IMR-90 (cell line): ENCODE data around the gene STK25. TPM values are rescaled to one million over a fixed set of nuclear protein-coding genes. Genes with fewer than 3 reads are reported as not detected.

Experiments
- ATAC-seq: fragments of 200-7000 bp; cut with Tn5 transposase; 2 replicates; pipeline ENCODE4 v1.9.1; 2020; ENCODE audit warnings: low read depth, mild to moderate bottlenecking, moderate library complexity
- BruUV-seq: library from RNA; stranded (reverse); fragments of 400-500 nt; replicated peaks from 2 replicates; lab custom pipeline; 2021; lab: Mats Ljungman, UMichigan
- CTCF ChIA-PET: fragments of 300-600 bp; formaldehyde crosslinking; extraction: SDS; loops from one replicate; lab custom pipeline; 2021; ENCODE audit warnings: antibody characterized with exemption; lab: Yijun Ruan, JAX
- POLR2A ChIA-PET: fragments of 300-600 bp; sonication (Branson Sonifier 250); formaldehyde crosslinking; loops from one replicate; lab custom pipeline; 2022; ENCODE audit warnings: antibody characterized with exemption; ENCODE audit not compliant: unreplicated experiment; lab: Charles Lee
- DNase-seq: peaks from one replicate; pipeline ENCODE4 v3.0.0; 2013
- H2AFZ ChIP-seq: replicated peaks from 2 replicates; pipeline ENCODE3; 2013; ENCODE audit warnings: low read length, mild to moderate bottlenecking; ENCODE audit not compliant: poor library complexity
- H2AK5ac ChIP-seq: 2 replicates; pipeline ENCODE4 v1.6.1; 2013; ENCODE audit warnings: low read depth, low read length, inconsistent platforms
- H2AK9ac ChIP-seq: replicated peaks from 2 replicates; pipeline ENCODE3; 2013; ENCODE audit warnings: mild to moderate bottlenecking, low read depth, low read length, moderate library complexity; ENCODE audit not compliant: poor library complexity
- H2BK120ac ChIP-seq: 2 replicates; pipeline ENCODE4 v1.6.1; 2013; ENCODE audit warnings: low read depth, low read length, inconsistent platforms
- H2BK15ac ChIP-seq: 3 replicates; pipeline ENCODE4 v1.6.1; 2013; ENCODE audit warnings: low read depth, low read length, inconsistent platforms
- H2BK20ac ChIP-seq: 2 replicates; pipeline ENCODE4 v1.6.1; 2013; ENCODE audit warnings: low read depth, mild to moderate bottlenecking, inconsistent platforms, low read length, moderate library complexity
- H2BK5ac ChIP-seq: 2 replicates; pipeline ENCODE4 v1.6.1; 2013; ENCODE audit warnings: mild to moderate bottlenecking, low read depth, low read length, inconsistent platforms; ENCODE audit not compliant: poor library complexity, severe bottlenecking
- H3K14ac ChIP-seq: replicated peaks from 2 replicates; pipeline ENCODE4 v1.6.1; 2013; ENCODE audit warnings: low read depth, low read length, inconsistent platforms
- H3K18ac ChIP-seq: 2 replicates; pipeline ENCODE4 v1.6.1; 2013; ENCODE audit warnings: low read depth, low read length, control low read depth
- H3K23ac ChIP-seq: 2 replicates; pipeline ENCODE4 v1.6.1; 2013; ENCODE audit warnings: low read depth, low read length, inconsistent platforms
- H3K27ac ChIP-seq: 2 replicates; pipeline ENCODE4 v1.5.1; 2013; ENCODE audit warnings: mild to moderate bottlenecking, control low read depth, low read length; ENCODE audit not compliant: insufficient read depth
- H3K27me3 ChIP-seq: 2 replicates; pipeline ENCODE4 v1.6.1; 2013; ENCODE audit warnings: low read length; ENCODE audit not compliant: control insufficient read depth, insufficient read depth
- H3K36me3 ChIP-seq: 2 replicates; pipeline ENCODE4 v1.6.1; 2013; ENCODE audit warnings: low read length, mixed read lengths; ENCODE audit not compliant: control insufficient read depth, insufficient read depth
- H3K4ac ChIP-seq: 2 replicates; pipeline ENCODE4 v1.6.1; 2013; ENCODE audit warnings: low read depth, low read length, inconsistent platforms
- H3K4me1 ChIP-seq: 2 replicates; pipeline ENCODE4 v1.6.1; 2013; ENCODE audit warnings: low read length, mixed read lengths; ENCODE audit not compliant: control insufficient read depth, insufficient read depth
- H3K4me2 ChIP-seq: 2 replicates; pipeline ENCODE4 v1.6.1; 2013; ENCODE audit warnings: low read depth, mild to moderate bottlenecking, control low read depth, low read length, moderate library complexity
- H3K4me3 ChIP-seq: 2 replicates; pipeline ENCODE4 v1.5.1; 2013; ENCODE audit warnings: low read depth, mild to moderate bottlenecking, control low read depth, low read length, moderate library complexity; ENCODE audit not compliant: insufficient read depth
- H3K56ac ChIP-seq: 2 replicates; pipeline ENCODE4 v1.6.1; 2013; ENCODE audit warnings: low read length, inconsistent platforms; ENCODE audit not compliant: insufficient read depth; ENCODE audit errors: extremely low read depth
- H3K79me1 ChIP-seq, 2 experiments: 2 replicates each; pipeline ENCODE4 v1.6.1; 2013; ENCODE audit warnings: low read length in 2 of 2, inconsistent platforms in 1 of 2, low read depth in 1 of 2
- H3K9ac ChIP-seq: 2 replicates; pipeline ENCODE4 v1.6.1; 2013; ENCODE audit warnings: low read depth, low read length, control low read depth
- H3K9me1 ChIP-seq: 2 replicates; pipeline ENCODE4 v1.6.1; 2013; ENCODE audit warnings: low read length, inconsistent platforms; ENCODE audit not compliant: insufficient read depth
- H3K9me3 ChIP-seq: 2 replicates; pipeline ENCODE4 v1.6.1; 2013; ENCODE audit warnings: low read length; ENCODE audit not compliant: control insufficient read depth, insufficient read depth
- H4K20me1 ChIP-seq: 2 replicates; pipeline ENCODE4 v1.6.1; 2013; ENCODE audit warnings: low read length, inconsistent platforms; ENCODE audit not compliant: insufficient read depth
- H4K5ac ChIP-seq: 2 replicates; pipeline ENCODE4 v1.6.1; 2013; ENCODE audit warnings: mild to moderate bottlenecking, low read depth, low read length, control low read depth
- H4K8ac ChIP-seq, 2 experiments: 2 replicates each; pipeline ENCODE4 v1.6.1; 2013; ENCODE audit warnings: low read depth in 2 of 2, low read length in 2 of 2, control low read depth in 1 of 2, inconsistent platforms in 1 of 2
- H4K91ac ChIP-seq: 2 replicates; pipeline ENCODE4 v1.6.1; 2013; ENCODE audit warnings: low read depth, low read length, inconsistent platforms; ENCODE audit not compliant: insufficient read depth
- CTCF ChIP-seq: conservative IDR thresholded peaks from 2 replicates; pipeline ENCODE4 v1.5.1; 2012; ENCODE audit warnings: mild to moderate bottlenecking, low read depth, low read length, improper control_type of control experiment
- MAFK ChIP-seq: IDR thresholded peaks from 2 replicates; pipeline ENCODE4 v1.6.1; 2012; ENCODE audit warnings: low read depth, low read length, improper control_type of control experiment
- NFE2L2 ChIP-seq: fragments of 150-350 bp; IDR thresholded peaks from 2 replicates; pipeline ENCODE4 v1.6.1; 2016; ENCODE audit warnings: low read depth, mild to moderate bottlenecking, low read length
- RAD21 ChIP-seq: IDR thresholded peaks from 2 replicates; pipeline ENCODE4 v1.6.1; 2012; ENCODE audit warnings: low read length, improper control_type of control experiment
- SMC3 ChIP-seq: fragments of 150-350 bp; IDR thresholded peaks from 2 replicates; pipeline ENCODE4 v1.6.1; 2016; ENCODE audit warnings: low read depth, mild to moderate bottlenecking, antibody characterized with exemption, low read length, moderate library complexity
- WGBS, 2 experiments: methylation state at CpG; one replicate each; pipeline versions ENCODE4 v1.1.5 to v1.1.7; 2013; ENCODE audit warnings: missing lambda C conversion rate in 2 of 2; ENCODE audit not compliant: insufficient read length in 1 of 2; ENCODE audit errors: extremely low coverage in 2 of 2; 5-methylcytosine and 5-hydroxymethylcytosine counted together
- dilution Hi-C: fragments of 300-500 bp; cut with HindIII; formaldehyde crosslinking; loops from one replicate; pipeline ENCODE4 v1.14.3; 2018; ENCODE audit warnings: low sequenced_read_pairs; ENCODE audit not compliant: unreplicated experiment
- in situ Hi-C: fragments of 300-500 bp; cut with MboI; formaldehyde crosslinking; loops from 3 replicates; pipeline ENCODE4 v1.14.3; 2019; ENCODE audit warnings: low sequenced_read_pairs, inconsistent platforms, mixed read lengths
- intact Hi-C: fragments of 100-400 bp; cut with micrococcal nuclease; formaldehyde crosslinking; loops from 2 replicates; pipeline ENCODE4 v1.10.0; 2022
- polyA plus RNA-seq, 3 experiments: library from polyadenylated mRNA; depleted of rRNA; stranded (reverse); fragments of >200 nt; gene quantifications; 2 replicates each; pipeline ENCODE4 v1.2.3, GENCODE V29; 2012; ENCODE audit warnings: low replicate concordance in 1 of 3
- total RNA-seq: library from RNA; depleted of rRNA; stranded (reverse); fragments of >200 nt; gene quantifications from 2 replicates; pipeline ENCODE4 v1.2.3, GENCODE V29; 2012
- TF ChIP-seq, protein P1 (sequence below): fragments of 150-350 bp; IDR thresholded peaks from 2 replicates; pipeline ENCODE4 v1.6.1; 2016; ENCODE audit warnings: low read depth, mild to moderate bottlenecking, low read length, moderate library complexity, borderline replicate concordance
- TF ChIP-seq, protein P2 (sequence below): fragments of 150-350 bp; IDR thresholded peaks from 2 replicates; pipeline ENCODE4 v1.6.1; 2017; ENCODE audit warnings: mild to moderate bottlenecking, antibody characterized with exemption, low read length, low read depth

The STK25 gene
- total and polyA plus RNA-seq, 2 of the 4 experiments (the other 2 are of a cell fraction): 258 to 392 TPM

DNA sequence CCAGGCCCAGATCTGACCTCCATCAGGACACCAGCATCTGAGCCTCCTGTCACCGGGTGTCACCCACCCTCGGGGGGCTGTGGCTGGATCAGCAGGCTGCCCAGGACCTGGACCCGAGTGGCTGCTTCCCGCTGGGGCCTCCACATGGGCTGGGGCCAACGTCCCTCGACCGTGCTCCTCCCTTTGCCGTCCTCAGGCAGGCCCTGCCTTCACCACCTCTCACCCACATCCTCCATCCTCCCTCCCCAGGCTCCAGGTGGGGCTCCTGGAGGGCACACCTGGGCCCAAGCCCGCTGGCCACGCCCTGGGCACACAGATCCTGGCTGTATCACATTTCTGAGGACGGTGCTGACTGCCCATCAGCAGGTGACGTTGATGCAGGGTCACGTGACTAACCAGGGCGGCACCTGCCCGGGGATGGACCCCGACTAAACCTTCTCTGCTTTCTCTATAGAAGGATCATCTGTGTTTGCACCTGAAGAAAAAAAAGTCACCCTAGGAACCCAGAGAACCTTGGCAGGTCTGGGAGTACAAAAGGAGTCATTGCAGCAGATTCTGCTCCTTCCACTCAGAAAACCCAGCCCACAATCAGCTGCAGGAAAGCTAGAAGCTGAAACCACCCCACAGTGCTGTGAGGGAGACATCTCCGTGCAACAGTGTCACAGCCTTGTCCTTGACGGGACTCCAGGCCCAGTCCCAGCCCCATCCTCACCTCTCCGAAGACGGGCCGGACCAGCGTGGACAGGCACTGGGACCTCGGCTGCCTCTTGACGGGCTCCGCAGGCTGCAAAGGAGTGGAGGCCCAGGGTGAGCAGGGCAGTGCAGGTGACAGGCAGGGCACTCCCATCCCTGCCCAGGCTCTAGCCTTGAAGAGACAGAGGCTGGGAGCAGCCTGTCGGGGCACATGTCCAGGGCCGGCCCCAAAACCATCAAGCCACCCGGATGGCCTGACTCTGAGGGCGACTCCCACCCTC lies 11.2 kb downstream of the STK25 start:
- Histone ChIP-seq H3K4me1 (no peaks in the 10 kb centered on the region), H3K56ac (no peak overlapping the region), H3K4me2 (no peak overlapping the region), H3K14ac (no peak overlapping the region), H3K9me3 (no peaks in the 10 kb centered on the region), H3K27me3 (no peaks in the 10 kb centered on the region), H4K5ac (no peak overlapping the region), H3K36me3 (peaks cover 72% of the 10 kb centered on the region), H4K8ac (no peak overlapping the region), H3K4me3 (no peak overlapping the region), H2AK9ac (no peak overlapping the region), H2BK20ac (no peak overlapping the region), H3K18ac (no peak overlapping the region), H3K23ac (no peak overlapping the region), H2BK120ac (no peak overlapping the region), H2BK5ac (no peak overlapping the region), H3K9ac (no peak overlapping the region), H4K91ac (no peak overlapping the region), H2BK15ac (no peak overlapping the region), H4K20me1 (peaks cover 34% of the 10 kb centered on the region), H3K9me1 (0 out of 2 replicates have a peak, but pooled peaks cover 5% of the 10 kb centered on the region), H2AK5ac (no peak overlapping the region), H3K27ac (no peak overlapping the region), H2AFZ (no peak overlapping the region), H3K79me1 (peaks cover 10 to 50% of the 10 kb centered on the region in 2 experiments), H3K4ac (no peak overlapping the region)
- ChIA-PET CTCF (no interaction called here), POLR2A (no interaction called here)
- intact Hi-C loops: no loop called here
- TF ChIP-seq, protein P1, sequence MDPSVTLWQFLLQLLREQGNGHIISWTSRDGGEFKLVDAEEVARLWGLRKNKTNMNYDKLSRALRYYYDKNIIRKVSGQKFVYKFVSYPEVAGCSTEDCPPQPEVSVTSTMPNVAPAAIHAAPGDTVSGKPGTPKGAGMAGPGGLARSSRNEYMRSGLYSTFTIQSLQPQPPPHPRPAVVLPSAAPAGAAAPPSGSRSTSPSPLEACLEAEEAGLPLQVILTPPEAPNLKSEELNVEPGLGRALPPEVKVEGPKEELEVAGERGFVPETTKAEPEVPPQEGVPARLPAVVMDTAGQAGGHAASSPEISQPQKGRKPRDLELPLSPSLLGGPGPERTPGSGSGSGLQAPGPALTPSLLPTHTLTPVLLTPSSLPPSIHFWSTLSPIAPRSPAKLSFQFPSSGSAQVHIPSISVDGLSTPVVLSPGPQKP: no peak
- TF ChIP-seq CTCF (no peak), RAD21 (no peak), NFE2L2 (no peak), MAFK (no peak), SMC3 (no peak)
- TF ChIP-seq, protein P2, sequence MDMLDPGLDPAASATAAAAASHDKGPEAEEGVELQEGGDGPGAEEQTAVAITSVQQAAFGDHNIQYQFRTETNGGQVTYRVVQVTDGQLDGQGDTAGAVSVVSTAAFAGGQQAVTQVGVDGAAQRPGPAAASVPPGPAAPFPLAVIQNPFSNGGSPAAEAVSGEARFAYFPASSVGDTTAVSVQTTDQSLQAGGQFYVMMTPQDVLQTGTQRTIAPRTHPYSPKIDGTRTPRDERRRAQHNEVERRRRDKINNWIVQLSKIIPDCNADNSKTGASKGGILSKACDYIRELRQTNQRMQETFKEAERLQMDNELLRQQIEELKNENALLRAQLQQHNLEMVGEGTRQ: no peak
- BruUV-seq: no TSS peak
- DNase-seq (no peak), ATAC-seq (no peak)
- in situ Hi-C loops: no loop called here
- dilution Hi-C loops: no loop called here
- WGBS, 2 experiments: 96% methylated on average over 12 of the region's 29 CpGs; no CpG with 5 or more reads in 1 of the 2 experiments
